Spleen (tissue), 11 donors: Measurements from ENCODE around the gene GRIK3. TPM values are rescaled to one million over a fixed set of nuclear protein-coding genes. Genes with fewer than 3 reads are reported as not detected.
A peak's percentile ranks its signal among the peaks of the same experiment; 100 is the strongest.

Experiments
- DNase-seq: peaks from one replicate; pipeline ENCODE4 v3.0.0-alpha.2; 2020
- H3K27ac ChIP-seq, 8 donors: fragments of 200-600 bp; sonication (generic) in 7 of 8; 1 replicate in 4 of 8; 2 replicates in 4 of 8; pipeline versions ENCODE4 v1.5.0 to v1.8.0; 2016 to 2021; ENCODE audit warnings: inconsistent platforms in 4 of 8, mild to moderate bottlenecking in 4 of 8, moderate library complexity in 1 of 8
- H3K27me3 ChIP-seq, 7 donors: fragments of 200-600 bp; sonication (generic) in 6 of 7; replicated peaks in 1 of 7; 1 replicate in 4 of 7; 2 replicates in 3 of 7; pipeline versions ENCODE4 v1.5.0 to v1.8.0; 2016 to 2021; ENCODE audit warnings: inconsistent platforms in 3 of 7, mild to moderate bottlenecking in 1 of 7
- H3K36me3 ChIP-seq, 6 donors: fragments of 200-600 bp; sonication (generic) in 5 of 6; 1 replicate in 4 of 6; 2 replicates in 2 of 6; pipeline versions ENCODE4 v1.5.0 to v1.8.0; 2016 to 2021; ENCODE audit warnings: inconsistent platforms in 2 of 6
- H3K4me1 ChIP-seq, 6 donors: fragments of 200-600 bp; sonication (generic) in 5 of 6; 1 replicate in 3 of 6; 2 replicates in 3 of 6; pipeline versions ENCODE4 v1.5.0 to v1.8.0; 2016 to 2021; ENCODE audit warnings: inconsistent platforms in 3 of 6
- H3K4me3 ChIP-seq, 8 donors: fragments of 200-600 bp; sonication (generic) in 7 of 8; 1 replicate in 4 of 8; 2 replicates in 4 of 8; pipeline versions ENCODE4 v1.5.0 to v1.8.0; 2016 to 2021; ENCODE audit warnings: inconsistent platforms in 4 of 8, mild to moderate bottlenecking in 4 of 8, moderate library complexity in 2 of 8
- H3K9me3 ChIP-seq, 8 donors: fragments of 200-600 bp; sonication (generic) in 7 of 8; 1 replicate in 4 of 8; 2 replicates in 4 of 8; pipeline versions ENCODE4 v1.5.0 to v1.8.0; 2016 to 2021; ENCODE audit warnings: inconsistent platforms in 4 of 8
- POLR2A ChIP-seq, 3 donors: fragments of 450-650 bp; IDR thresholded peaks; one replicate each; pipeline ENCODE4 v1.5.1; 2017; ENCODE audit warnings: antibody characterized with exemption in 3 of 3, mild to moderate bottlenecking in 1 of 3
- POLR2AphosphoS5 ChIP-seq, 3 donors: sonication (generic); formaldehyde crosslinking; IDR thresholded peaks; one replicate each; pipeline ENCODE4 v1.5.1; 2017; ENCODE audit warnings: antibody characterized with exemption in 3 of 3
- WGBS, 5 donors: extraction: QIAGEN DNeasy Blood & Tissue Kit in 3 of 5; methylation state at CpG; one replicate each; pipeline versions ENCODE4 v1.1.5 to v1.1.7; 2013 to 2018; 5-methylcytosine and 5-hydroxymethylcytosine counted together
- intact Hi-C: fragments of 100-400 bp; cut with DNase I; formaldehyde crosslinking; loops from one replicate; pipeline ENCODE4 v1.15.0; 2023; ENCODE audit warnings: low total_unique reads
- polyA plus RNA-seq, 3 donors: library from polyadenylated mRNA; stranded (reverse); fragments of 200-250 nt; gene quantifications; one replicate each; pipeline ENCODE4 v1.2.1, GENCODE V29; 2013
- total RNA-seq, 7 donors: library from RNA; depleted of rRNA in 3 of 7; stranded (reverse); fragments of >200 nt in 3 of 7; fragmentation: NEBNext Ultra II Directional in 4 of 7; extraction: Animal tissue kit (Norgen Biotek cat#: 25700) in 4 of 7; gene quantifications; one replicate each; pipeline versions ENCODE4 v1.1.0 to v1.2.1, GENCODE V29; 2016 to 2021
- TF ChIP-seq, protein P1 (sequence below), 11 experiments: fragments of 200-600 bp in 7 of 11; fragments of 450-650 bp in 4 of 11; sonication (generic) in 4 of 11; IDR thresholded peaks in 8 of 11; conservative IDR thresholded peaks in 3 of 11; 1 replicate in 7 of 11; 2 replicates in 4 of 11; pipeline versions ENCODE4 v1.4.0 to v1.8.0; 2016 to 2021; ENCODE audit warnings: antibody characterized with exemption in 11 of 11, inconsistent platforms in 4 of 11, mild to moderate bottlenecking in 1 of 11
- donor health status: healthy with polysubstance abuse.
- donor health status: DM: no; HTN: no; CAD: no; lungs with moderate emphysema.
- donor health status: DM: no; HTN: no; CAD: no.
- donor health status: Bipolar disorder and iron deficiency.
- donor health status: healthy.
- donor health status: DM: no; HTN: no; CAD: no.
- donor health status: DM: yes; HTN: yes; CAD: no.

GRIK3 gene
- total and polyA plus RNA-seq, 10 donors = 0.09 to 0.74 (median 0.19) TPM

DNA sequence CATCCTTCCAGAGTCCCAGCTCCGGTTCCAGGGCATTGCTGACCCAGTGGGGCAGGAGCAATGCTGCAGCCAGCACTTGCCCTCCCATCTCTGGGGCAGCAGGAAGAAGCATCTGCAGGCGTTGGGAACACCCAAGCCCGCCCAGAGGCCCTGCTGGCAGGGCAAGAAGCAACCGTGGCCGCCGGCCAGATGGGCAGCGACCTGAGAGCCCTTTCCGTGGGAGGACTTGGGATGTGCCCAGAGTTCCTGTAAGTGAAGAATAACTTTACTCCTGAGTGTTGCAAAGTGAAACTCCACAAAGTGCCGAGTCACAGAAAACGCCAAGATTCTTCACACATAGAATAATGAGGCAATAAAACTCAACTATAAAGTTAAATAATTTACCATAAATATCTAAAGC lies 46.0 kb downstream of the GRIK3 start:
- Histone ChIP-seq H3K4me1 (peaks cover 0 to 18% (median 6%) of the 10 kb centered on the region in 6 donors), H3K4me3 (no peak overlapping the region), H3K9me3 (no peaks in the 10 kb centered on the region), H3K27me3 (peaks cover 0 to 70% (median 0%) of the 10 kb centered on the region in 7 donors), H3K27ac (no peak overlapping the region), H3K36me3 (no peaks in the 10 kb centered on the region)
- no peak for DNase-seq
- intact Hi-C loops = no loop called here
- WGBS, 5 donors = 42 to 61% (median 53%) methylated on average over 9 to 10 of the region's 10 CpGs
- TF ChIP-seq POLR2AphosphoS5 (IDR thresholded peaks at IDR 0.05) (peak in 2 of 3 donors; percentile 71), POLR2A (IDR thresholded peaks at IDR 0.05) (no peak)

DNA sequence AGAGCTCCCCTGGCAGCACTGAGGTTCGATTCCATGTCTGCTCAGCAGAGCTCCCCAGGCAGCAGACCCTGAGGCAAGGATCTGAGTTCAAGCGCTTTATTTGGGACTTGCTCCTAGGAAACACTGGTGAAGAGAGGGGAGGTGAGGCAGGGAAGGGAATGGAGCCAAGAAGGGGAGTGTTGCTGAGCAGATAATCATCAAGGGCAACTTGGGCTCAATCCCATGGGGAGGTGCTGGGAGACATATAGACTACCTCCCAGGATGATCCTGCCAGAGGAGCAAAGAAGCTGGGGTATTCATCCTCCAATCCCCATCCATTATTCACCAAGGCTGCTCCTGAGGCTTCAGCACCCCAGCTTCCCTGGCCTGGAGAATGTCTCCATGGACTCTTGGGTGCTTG lies 47.0 kb downstream of the GRIK3 start:
- DNase-seq = no peak
- Histone ChIP-seq H3K9me3 (no peaks in the 10 kb centered on the region), H3K36me3 (no peaks in the 10 kb centered on the region), H3K27ac (no peak overlapping the region), H3K4me1 (peaks cover 0 to 27% (median 6%) of the 10 kb centered on the region in 6 donors), H3K4me3 (no peak overlapping the region), H3K27me3 (peaks cover 0 to 66% (median 0%) of the 10 kb centered on the region in 7 donors)
- intact Hi-C loops = no loop called here
- no peak for TF ChIP-seq POLR2AphosphoS5 (IDR thresholded peaks at IDR 0.05)
- TF ChIP-seq, protein P1, sequence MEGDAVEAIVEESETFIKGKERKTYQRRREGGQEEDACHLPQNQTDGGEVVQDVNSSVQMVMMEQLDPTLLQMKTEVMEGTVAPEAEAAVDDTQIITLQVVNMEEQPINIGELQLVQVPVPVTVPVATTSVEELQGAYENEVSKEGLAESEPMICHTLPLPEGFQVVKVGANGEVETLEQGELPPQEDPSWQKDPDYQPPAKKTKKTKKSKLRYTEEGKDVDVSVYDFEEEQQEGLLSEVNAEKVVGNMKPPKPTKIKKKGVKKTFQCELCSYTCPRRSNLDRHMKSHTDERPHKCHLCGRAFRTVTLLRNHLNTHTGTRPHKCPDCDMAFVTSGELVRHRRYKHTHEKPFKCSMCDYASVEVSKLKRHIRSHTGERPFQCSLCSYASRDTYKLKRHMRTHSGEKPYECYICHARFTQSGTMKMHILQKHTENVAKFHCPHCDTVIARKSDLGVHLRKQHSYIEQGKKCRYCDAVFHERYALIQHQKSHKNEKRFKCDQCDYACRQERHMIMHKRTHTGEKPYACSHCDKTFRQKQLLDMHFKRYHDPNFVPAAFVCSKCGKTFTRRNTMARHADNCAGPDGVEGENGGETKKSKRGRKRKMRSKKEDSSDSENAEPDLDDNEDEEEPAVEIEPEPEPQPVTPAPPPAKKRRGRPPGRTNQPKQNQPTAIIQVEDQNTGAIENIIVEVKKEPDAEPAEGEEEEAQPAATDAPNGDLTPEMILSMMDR (IDR thresholded peaks at IDR 0.05 in 8 of 11, conservative IDR thresholded peaks at IDR 0.05 in 3 of 11) = no peak
- TF ChIP-seq POLR2A (IDR thresholded peaks at IDR 0.05) = no peak
- WGBS, 5 donors = 84 to 87% (median 84%) methylated on average over 2 of the region's 2 CpGs

DNA sequence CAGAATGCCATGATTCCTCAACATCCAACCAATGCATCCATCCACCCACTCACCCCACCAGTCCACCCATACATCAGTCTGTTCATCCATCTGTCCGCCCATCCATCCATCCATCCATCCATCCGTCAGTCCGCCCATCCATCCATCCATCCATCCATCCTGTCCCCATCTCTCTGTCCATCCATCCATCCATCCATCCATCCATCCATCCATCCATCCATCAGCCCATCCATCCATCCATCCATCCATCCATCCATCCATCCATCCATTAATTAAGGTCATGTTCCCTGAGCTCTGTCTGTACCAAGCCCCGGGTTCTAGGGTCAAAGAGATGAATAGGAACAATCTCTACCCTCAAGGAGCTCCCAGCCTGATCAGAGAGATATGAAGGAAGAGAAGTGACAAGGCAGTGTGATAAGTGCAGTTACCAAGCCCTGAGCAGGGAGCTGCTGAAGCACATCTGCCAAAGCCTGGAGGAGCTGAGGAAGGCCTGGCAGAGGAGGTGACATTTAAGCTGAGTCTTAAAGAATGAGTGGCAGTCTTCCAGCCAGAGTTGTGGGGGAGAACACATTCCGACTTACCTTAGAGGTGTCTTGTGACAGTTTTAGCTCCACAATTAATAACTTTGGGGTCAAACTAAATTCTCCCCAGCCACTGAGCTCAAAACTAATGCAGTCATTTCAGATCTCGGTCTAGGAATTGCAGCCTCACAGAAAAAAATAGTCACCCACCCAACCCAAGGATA lies 47.9 kb downstream of the GRIK3 start:
- H3K4me1 ChIP-seq = peaks cover 0 to 29% (median 6%) of the 10 kb centered on the region in 6 donors
- no peaks in the 10 kb centered on the region for H3K36me3 ChIP-seq
- WGBS, 5 donors = 76 to 90% (median 88%) methylated on average over 6 of the region's 6 CpGs
- no peaks in the 10 kb centered on the region for H3K9me3 ChIP-seq
- no peak for TF ChIP-seq POLR2AphosphoS5 (IDR thresholded peaks at IDR 0.05)
- TF ChIP-seq POLR2A (IDR thresholded peaks at IDR 0.05) = no peak
- TF ChIP-seq, protein P1 (IDR thresholded peaks at IDR 0.05 in 8 of 11, conservative IDR thresholded peaks at IDR 0.05 in 3 of 11) = no peak
- no peak overlapping the region for H3K27ac ChIP-seq
- DNase-seq = no peak
- H3K27me3 ChIP-seq = peaks cover 0 to 68% (median 0%) of the 10 kb centered on the region in 7 donors
- H3K4me3 ChIP-seq = no peak overlapping the region
- intact Hi-C loops = no loop called here

DNA sequence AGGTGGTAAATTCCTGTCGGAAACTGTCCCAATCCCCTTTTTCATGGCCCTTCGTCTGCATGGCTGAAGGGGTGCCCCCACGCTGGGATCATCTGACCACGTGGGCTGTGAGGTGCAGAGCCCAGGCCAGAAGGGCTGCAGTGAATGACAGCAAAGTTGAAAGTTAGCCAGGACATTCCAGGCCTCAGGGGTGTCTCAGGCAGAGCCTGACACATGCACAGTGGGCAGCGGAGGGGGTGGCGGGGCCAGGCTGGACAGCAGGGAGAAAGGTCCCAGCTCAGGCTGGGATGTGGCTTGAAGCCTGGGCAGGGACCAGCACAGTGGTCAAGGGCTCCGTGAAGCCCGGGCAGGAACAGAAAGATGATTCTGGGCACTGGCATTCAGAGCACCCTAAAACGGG lies 49.6 kb downstream of the GRIK3 start:
- Histone ChIP-seq H3K9me3 (no peaks in the 10 kb centered on the region), H3K4me3 (no peak overlapping the region), H3K27me3 (peaks cover 0 to 68% (median 0%) of the 10 kb centered on the region in 7 donors), H3K4me1 (peaks cover 0 to 29% (median 6%) of the 10 kb centered on the region in 6 donors), H3K36me3 (no peaks in the 10 kb centered on the region), H3K27ac (no peak overlapping the region)
- TF ChIP-seq POLR2AphosphoS5 (IDR thresholded peaks at IDR 0.05) (no peak), POLR2A (IDR thresholded peaks at IDR 0.05) (no peak)
- TF ChIP-seq, protein P1 (IDR thresholded peaks at IDR 0.05 in 8 of 11, conservative IDR thresholded peaks at IDR 0.05 in 3 of 11) = no peak
- intact Hi-C loops = no loop called here
- 62 to 83% (median 76%) methylated on average over 8 to 9 of the region's 9 CpGs for WGBS, 5 donors
- no peak for DNase-seq
